OCI-LY3 (cell line): ENCODE results near the gene IGFBP3.

ENCODE experiments used
- EZH2phosphoT487 ChIP-seq: fragments of 200-600 bp; shearing (Covaris generic); IDR thresholded peaks from 2 replicates; pipeline ENCODE4 v1.6.1; 2018; ENCODE audit warnings: antibody characterized with exemption, mixed run types, low read depth
- TF ChIP-seq, protein P1 (sequence below): fragments of 200-600, 300-600 bp; sonication (generic); IDR thresholded peaks from 2 replicates; pipeline ENCODE4 v1.5.1; 2014; ENCODE audit warnings: antibody characterized with exemption, low read length, low read depth

- TF ChIP-seq, protein P1, sequence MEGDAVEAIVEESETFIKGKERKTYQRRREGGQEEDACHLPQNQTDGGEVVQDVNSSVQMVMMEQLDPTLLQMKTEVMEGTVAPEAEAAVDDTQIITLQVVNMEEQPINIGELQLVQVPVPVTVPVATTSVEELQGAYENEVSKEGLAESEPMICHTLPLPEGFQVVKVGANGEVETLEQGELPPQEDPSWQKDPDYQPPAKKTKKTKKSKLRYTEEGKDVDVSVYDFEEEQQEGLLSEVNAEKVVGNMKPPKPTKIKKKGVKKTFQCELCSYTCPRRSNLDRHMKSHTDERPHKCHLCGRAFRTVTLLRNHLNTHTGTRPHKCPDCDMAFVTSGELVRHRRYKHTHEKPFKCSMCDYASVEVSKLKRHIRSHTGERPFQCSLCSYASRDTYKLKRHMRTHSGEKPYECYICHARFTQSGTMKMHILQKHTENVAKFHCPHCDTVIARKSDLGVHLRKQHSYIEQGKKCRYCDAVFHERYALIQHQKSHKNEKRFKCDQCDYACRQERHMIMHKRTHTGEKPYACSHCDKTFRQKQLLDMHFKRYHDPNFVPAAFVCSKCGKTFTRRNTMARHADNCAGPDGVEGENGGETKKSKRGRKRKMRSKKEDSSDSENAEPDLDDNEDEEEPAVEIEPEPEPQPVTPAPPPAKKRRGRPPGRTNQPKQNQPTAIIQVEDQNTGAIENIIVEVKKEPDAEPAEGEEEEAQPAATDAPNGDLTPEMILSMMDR = no peak
- no peak for TF ChIP-seq EZH2phosphoT487
Observed at GRCh38 chr7:45909561-45909960, 11.5 kb downstream of the IGFBP3 start.
